HG03135 (cell line): ENCODE data around the gene GTPBP6.
"Not testable (repeated sequence)": the region's sequence is repeated elsewhere in the genome, so short reads cannot be mapped to it uniquely, and the experiment has no call there.

Experiments
- ATAC-seq: cut with Tn5 transposase; IDR thresholded peaks from one replicate; pipeline ENCODE4 v1.9.1; 2021; ENCODE audit warnings: mild to moderate bottlenecking, moderate library complexity; ENCODE audit not compliant: unreplicated experiment

The GTPBP6 gene

GRCh38 chrX:267771-268261 lies 50.8 kb downstream of the GTPBP6 start:
- no peak for ATAC-seq

- no peak for ATAC-seq
Measured at GRCh38 chrX:265502-265901, 53.1 kb downstream of the GTPBP6 start.

- no peak for ATAC-seq
Measured at GRCh38 chrX:264634-265455, 53.8 kb downstream of the GTPBP6 start.

GRCh38 chrX:264006-264405 lies 54.6 kb downstream of the GTPBP6 start:
- ATAC-seq: not testable (repeated sequence)

- peak; percentile 87 for ATAC-seq
Measured at GRCh38 chrX:262381-262909, 56.2 kb downstream of the GTPBP6 start.

GRCh38 chrX:261919-262352 lies 56.7 kb downstream of the GTPBP6 start:
- ATAC-seq: no peak

GRCh38 chrX:261167-261918 lies 57.3 kb downstream of the GTPBP6 start:
- ATAC-seq: no peak

GRCh38 chrX:259692-260355 lies 58.8 kb downstream of the GTPBP6 start:
- no peak for ATAC-seq

- no peak for ATAC-seq
Measured at GRCh38 chrX:258291-259040, 60.1 kb downstream of the GTPBP6 start.

GRCh38 chrX:257681-258289 lies 60.8 kb downstream of the GTPBP6 start:
- ATAC-seq: no peak

GRCh38 chrX:257054-257453 lies 61.5 kb downstream of the GTPBP6 start:
- ATAC-seq: not testable (repeated sequence)

- no peak for ATAC-seq
Measured at GRCh38 chrX:255923-256331, 62.7 kb downstream of the GTPBP6 start.
